H1 (cell line): Measurements from ENCODE around the gene PCDHGB6. TPM values are rescaled to one million over a fixed set of nuclear protein-coding genes. Genes with fewer than 3 reads are reported as not detected.

Experiments used
- CTCF ChIA-PET: fragments of 300-600 bp; sonication (Branson Sonifier 250); formaldehyde crosslinking; loops from one replicate; lab custom pipeline; 2021; ENCODE audit not compliant: partially characterized antibody; lab: Charles Lee
- POLR2A ChIA-PET: fragments of 300-600 bp; sonication (Branson Sonifier 250); formaldehyde crosslinking; loops from one replicate; lab custom pipeline; 2021; ENCODE audit warnings: inconsistent platforms; ENCODE audit not compliant: partially characterized antibody; lab: Charles Lee
- DNase-seq, 2 experiments: peaks; one replicate each; pipeline versions ENCODE4 v3.0.0 to v3.0.0-alpha.2; 2010 to 2022; ENCODE audit warnings: low spot score in 2 of 2, low read depth in 1 of 2, mixed read lengths in 1 of 2
- FAIRE-seq: peaks from 2 replicates; lab custom pipeline; 2011; peaks lifted over from hg19 to GRCh38; lab: Jason Lieb, UNC
- H2AFZ ChIP-seq: 2 replicates; pipeline ENCODE4 v1.8.1; 2012; ENCODE audit warnings: low read length, inconsistent platforms
- H2AK5ac ChIP-seq: 2 replicates; pipeline ENCODE4 v1.6.1; 2013; ENCODE audit warnings: low read depth, low read length
- H2BK120ac ChIP-seq: replicated peaks from 2 replicates; pipeline ENCODE3; 2013; ENCODE audit warnings: low read depth, low read length, inconsistent platforms
- H2BK12ac ChIP-seq: 2 replicates; pipeline ENCODE4 v1.6.1; 2013; ENCODE audit warnings: low read depth, low read length
- H2BK15ac ChIP-seq: 2 replicates; pipeline ENCODE4 v1.6.1; 2013; ENCODE audit warnings: low read length
- H2BK20ac ChIP-seq: 2 replicates; pipeline ENCODE4 v1.6.1; 2013; ENCODE audit warnings: low read length
- H2BK5ac ChIP-seq: 2 replicates; pipeline ENCODE4 v1.6.1; 2013; ENCODE audit warnings: low read depth, low read length
- H3K14ac ChIP-seq: 2 replicates; pipeline ENCODE4 v1.6.1; 2013; ENCODE audit warnings: inconsistent platforms; ENCODE audit not compliant: insufficient read length
- H3K18ac ChIP-seq: 2 replicates; pipeline ENCODE4 v1.6.1; 2013; ENCODE audit warnings: low read length; ENCODE audit errors: extremely low read depth
- H3K23ac ChIP-seq: 2 replicates; pipeline ENCODE4 v1.6.1; 2013; ENCODE audit warnings: inconsistent platforms; ENCODE audit not compliant: insufficient read length
- H3K23me2 ChIP-seq: 2 replicates; pipeline ENCODE4 v1.6.1; 2013; ENCODE audit warnings: low read depth, low read length
- H3K27ac ChIP-seq: 2 replicates; pipeline ENCODE4 v1.6.1; 2011; ENCODE audit warnings: low read depth, low read length, inconsistent platforms
- H3K27me3 ChIP-seq, 4 experiments: replicated peaks in 1 of 4; 1 replicate in 1 of 4; 2 replicates in 3 of 4; pipeline versions ENCODE4 v1.6.1 to v1.8.1; 2011 to 2013; ENCODE audit warnings: low read length in 3 of 4, mild to moderate bottlenecking in 3 of 4, inconsistent platforms in 2 of 4, mixed read lengths in 2 of 4, moderate library complexity in 1 of 4; ENCODE audit not compliant: control insufficient read depth in 3 of 4, insufficient read depth in 3 of 4; ENCODE audit errors: extremely low read depth in 1 of 4
- H3K36me3 ChIP-seq, 4 experiments: 2 replicates each; pipeline versions ENCODE4 v1.6.1 to v1.8.1; 2011 to 2013; ENCODE audit warnings: mild to moderate bottlenecking in 4 of 4, low read length in 3 of 4, moderate library complexity in 2 of 4, control low read depth in 1 of 4, inconsistent platforms in 1 of 4; ENCODE audit not compliant: insufficient read depth in 4 of 4, control insufficient read depth in 2 of 4
- H3K4ac ChIP-seq: replicated peaks from 2 replicates; pipeline ENCODE3; 2013; ENCODE audit warnings: low read length, low read depth, mixed read lengths, inconsistent platforms; ENCODE audit not compliant: insufficient read length
- H3K4me1 ChIP-seq, 4 experiments: replicated peaks in 1 of 4; 1 replicate in 1 of 4; 2 replicates in 3 of 4; pipeline versions ENCODE4 v1.6.1 to v1.8.1; 2011 to 2013; ENCODE audit warnings: low read length in 3 of 4, inconsistent platforms in 2 of 4, mixed read lengths in 1 of 4; ENCODE audit not compliant: insufficient read depth in 4 of 4, control insufficient read depth in 3 of 4
- H3K4me2 ChIP-seq, 2 experiments: 2 replicates each; pipeline versions ENCODE4 v1.6.1 to v1.8.1; 2011 to 2013; ENCODE audit warnings: low read depth in 2 of 2, low read length in 2 of 2, control low read depth in 1 of 2, inconsistent platforms in 1 of 2, mild to moderate bottlenecking in 1 of 2; ENCODE audit not compliant: insufficient read depth in 1 of 2
- H3K4me3 ChIP-seq, 4 experiments: fragments of 200-600, 300-600 bp in 1 of 4; sonication (generic), shearing (Covaris generic), sonication (Bioruptor Twin) in 1 of 4; 2 replicates each; pipeline versions ENCODE4 v1.5.1 to v1.8.1; 2011 to 2016; ENCODE audit warnings: low read length in 4 of 4, low read depth in 3 of 4, control low read depth in 2 of 4, inconsistent platforms in 2 of 4, mild to moderate bottlenecking in 2 of 4, mixed read lengths in 1 of 4, moderate library complexity in 1 of 4; ENCODE audit not compliant: insufficient read depth in 2 of 4; ENCODE audit errors: extremely low read depth in 1 of 4
- H3K56ac ChIP-seq: replicated peaks from 2 replicates; pipeline ENCODE3; 2013; ENCODE audit warnings: low read depth, mild to moderate bottlenecking, mixed read lengths, low read length, inconsistent platforms; ENCODE audit not compliant: insufficient read length
- H3K79me1 ChIP-seq: 2 replicates; pipeline ENCODE4 v1.6.1; 2013; ENCODE audit warnings: low read depth, low read length, control low read depth
- H3K79me2 ChIP-seq, 2 experiments: 2 replicates each; pipeline versions ENCODE4 v1.6.1 to v1.8.1; 2012 to 2013; ENCODE audit warnings: low read length in 2 of 2, mild to moderate bottlenecking in 2 of 2, inconsistent platforms in 1 of 2; ENCODE audit not compliant: insufficient read depth in 2 of 2, control insufficient read depth in 1 of 2
- H3K9ac ChIP-seq, 4 experiments: replicated peaks in 1 of 4; 1 replicate in 1 of 4; 2 replicates in 3 of 4; pipeline versions ENCODE4 v1.6.1 to v1.8.1; 2011 to 2013; ENCODE audit warnings: low read depth in 3 of 4, low read length in 3 of 4, control low read depth in 2 of 4, mild to moderate bottlenecking in 2 of 4, moderate library complexity in 2 of 4, inconsistent platforms in 1 of 4; ENCODE audit errors: extremely low read depth in 1 of 4
- H3K9me3 ChIP-seq, 2 experiments: 2 replicates each; pipeline versions ENCODE4 v1.6.1 to v1.8.1; 2012 to 2013; ENCODE audit warnings: mild to moderate bottlenecking in 2 of 2, moderate library complexity in 2 of 2, control low read depth in 1 of 2, inconsistent platforms in 1 of 2, low read depth in 1 of 2, low read length in 1 of 2, mixed read lengths in 1 of 2; ENCODE audit not compliant: insufficient read depth in 2 of 2
- H4K20me1 ChIP-seq, 2 experiments: replicated peaks in 1 of 2; 2 replicates each; pipeline versions ENCODE3 to v1.8.1; 2011 to 2013; ENCODE audit warnings: inconsistent platforms in 2 of 2, low read length in 2 of 2, mild to moderate bottlenecking in 1 of 2; ENCODE audit not compliant: insufficient read depth in 2 of 2, control insufficient read depth in 1 of 2
- H4K5ac ChIP-seq: 2 replicates; pipeline ENCODE4 v1.6.1; 2013; ENCODE audit warnings: low read length, low read depth, mixed read lengths, inconsistent platforms; ENCODE audit not compliant: insufficient read length
- H4K8ac ChIP-seq: 2 replicates; pipeline ENCODE4 v1.8.0; 2013; ENCODE audit warnings: mild to moderate bottlenecking, moderate library complexity, low read length, inconsistent platforms; ENCODE audit not compliant: insufficient read depth; ENCODE audit errors: extremely low read depth
- H4K91ac ChIP-seq: replicated peaks from 2 replicates; pipeline ENCODE3; 2013; ENCODE audit warnings: low read length, mixed read lengths, inconsistent platforms; ENCODE audit not compliant: insufficient read length
- ATF3 ChIP-seq: IDR thresholded peaks from 2 replicates; pipeline ENCODE4 v1.6.1; 2011; ENCODE audit warnings: low read depth, mild to moderate bottlenecking, low read length; ENCODE audit not compliant: insufficient read depth
- CBX5 ChIP-seq: fragments of 300-800, 300-1000 bp; sonication (generic); IDR thresholded peaks from 2 replicates; pipeline ENCODE4 v1.7.1; 2016; ENCODE audit warnings: antibody characterized with exemption, low read length, low read depth
- CBX8 ChIP-seq: fragments of 300-800, 300-1000 bp; sonication (generic); IDR thresholded peaks from 2 replicates; pipeline ENCODE4 v1.7.1; 2016; ENCODE audit warnings: low read depth, low read length, borderline replicate concordance
- CREB1 ChIP-seq: IDR thresholded peaks from 2 replicates; pipeline ENCODE4 v1.6.1; 2012; ENCODE audit warnings: inconsistent platforms
- JUN ChIP-seq: IDR thresholded peaks from 2 replicates; pipeline ENCODE4 v1.6.1; 2011; ENCODE audit warnings: low read depth, mild to moderate bottlenecking, improper control_type of control experiment, low read length
- NRF1 ChIP-seq: IDR thresholded peaks from 2 replicates; pipeline ENCODE4 v1.6.1; 2011; ENCODE audit warnings: mild to moderate bottlenecking, low read depth, low read length, improper control_type of control experiment
- POLR2A ChIP-seq, 2 experiments: IDR thresholded peaks; 1 replicate in 1 of 2; 2 replicates in 1 of 2; pipeline ENCODE4 v1.6.1; 2011; ENCODE audit warnings: low read depth in 2 of 2, low read length in 2 of 2, mild to moderate bottlenecking in 2 of 2; ENCODE audit errors: control extremely low read depth in 1 of 2
- RAD21 ChIP-seq, 2 experiments: IDR thresholded peaks in 1 of 2; conservative IDR thresholded peaks in 1 of 2; 2 replicates each; pipeline ENCODE4 v1.6.1; 2011; ENCODE audit warnings: low read depth in 2 of 2, low read length in 2 of 2, improper control_type of control experiment in 1 of 2, inconsistent platforms in 1 of 2, mild to moderate bottlenecking in 1 of 2, moderate library complexity in 1 of 2
- RFX5 ChIP-seq: IDR thresholded peaks from 2 replicates; pipeline ENCODE4 v1.6.1; 2011; ENCODE audit warnings: low read depth, low read length, improper control_type of control experiment, borderline replicate concordance
- SAP30 ChIP-seq: fragments of 300-600 bp; sonication (generic); IDR thresholded peaks from 2 replicates; pipeline ENCODE4 v1.7.1; 2012; ENCODE audit warnings: low read length, moderate library complexity, mild to moderate bottlenecking, inconsistent platforms; ENCODE audit not compliant: insufficient read depth, insufficient replicate concordance
- TEAD4 ChIP-seq: IDR thresholded peaks from 2 replicates; pipeline ENCODE4 v1.6.1; 2012; ENCODE audit warnings: low read depth, low read length, inconsistent platforms, mixed read lengths
- YY1 ChIP-seq: IDR thresholded peaks from 2 replicates; pipeline ENCODE4 v1.6.1; 2011; ENCODE audit warnings: low read depth, mild to moderate bottlenecking, low read length
- WGBS, 2 experiments: shearing (Covaris generic) in 1 of 2; methylation state at CpG; one replicate each; pipeline versions ENCODE4 v1.1.6 to v1.1.7; 2013 to 2015; ENCODE audit warnings: low lambda C conversion rate in 2 of 2, mixed read lengths in 2 of 2, inconsistent platforms in 1 of 2, low coverage in 1 of 2, missing lambda C conversion rate in 1 of 2; ENCODE audit not compliant: insufficient replicate concordance in 2 of 2, insufficient coverage in 1 of 2, insufficient read length in 1 of 2; ENCODE audit errors: extremely low coverage in 1 of 2, missing lambda C conversion rate in 1 of 2; 5-methylcytosine and 5-hydroxymethylcytosine counted together
- polyA plus RNA-seq, 7 experiments: library from polyadenylated mRNA; depleted of rRNA in 3 of 7; stranded (reverse) in 5 of 7; unstranded in 2 of 7; fragments of >200 nt in 5 of 7; fragments of 200-250 nt in 2 of 7; gene quantifications; 1 replicate in 5 of 7; 2 replicates in 1 of 7; 4 replicates in 1 of 7; pipeline versions ENCODE4 v1.2.1 to v1.2.3, GENCODE V29; 2011 to 2013; ENCODE audit warnings: missing spikeins in 2 of 7, mixed read lengths in 2 of 7
- total RNA-seq: library from RNA; stranded (reverse); fragmentation: NEBNext Ultra II Directional; extraction: Animal tissue kit (Norgen Biotek cat#: 25700); gene quantifications from 2 replicates; pipeline ENCODE4 v1.2.1, GENCODE V29; 2021

The PCDHGB6 gene
- total and polyA plus RNA-seq, 2 of the 8 experiments (the other 6 are each of a cell fraction or from before 2014, with no cell fraction given), result 3.4 to 4.1 TPM

- peaks cover 0 to 12% (median 6%) of the 10 kb centered on the region in 4 experiments; a peak in 4 of 7 replicates for H3K27me3 ChIP-seq
- H3K18ac ChIP-seq, result no peak within 1 kb of the TSS
- H4K5ac ChIP-seq, result peak within 1 kb of the TSS; percentile 74
- no peak within 1 kb of the TSS for H2BK120ac ChIP-seq
- DNase-seq (peak in 1 of 2 experiments; percentile 91), FAIRE-seq (peak; percentile 84)
- H2BK12ac ChIP-seq, result no peak within 1 kb of the TSS
- no peaks in the 10 kb centered on the region; a peak in 1 of 4 replicates for H3K79me2 ChIP-seq
- H3K4me2 ChIP-seq, result peak within 1 kb of the TSS; percentile 35 to 48; a peak in 3 of 4 replicates
- no peaks in the 10 kb centered on the region for H3K79me1 ChIP-seq
- no peaks in the 10 kb centered on the region for H4K20me1 ChIP-seq
- no peak within 1 kb of the TSS; a peak in 1 of 7 replicates for H3K9ac ChIP-seq
- H4K91ac ChIP-seq, result no peak within 1 kb of the TSS
- H4K8ac ChIP-seq, result no peak within 1 kb of the TSS
- peak within 1 kb of the TSS; percentile 15 to 52 (median 32); a peak in 6 of 8 replicates for H3K4me3 ChIP-seq
- no peak within 1 kb of the TSS for H2BK5ac ChIP-seq
- 67% methylated on average over 40 of the region's 42 CpGs; no CpG with 5 or more reads in 1 of the 2 experiments for WGBS, 2 experiments
- no peak within 1 kb of the TSS for H3K14ac ChIP-seq
- ChIA-PET POLR2A (interaction anchor here (1.2 to 2.6 kb wide), 7 partner anchors 12 to 143 kb away, joined by 3 to 14 read pairs (median 7); no protein-coding TSS in a partner anchor), CTCF (interaction anchor here (0.6 to 23.3 kb wide), 53 partner anchors 8 to 335 kb away, joined by 3 to 1236 read pairs (median 5); partner anchors contain the start of genes PCDHB10, PCDHB11, PCDHB14 and PCDHB15)
- no peak within 1 kb of the TSS for H3K27ac ChIP-seq
- H3K4ac ChIP-seq, result no peak within 1 kb of the TSS
- no peak within 1 kb of the TSS for H2BK15ac ChIP-seq
- H2AFZ ChIP-seq, result no peak within 1 kb of the TSS; the same call in 1 of the 2 replicates
- H3K23ac ChIP-seq, result no peak within 1 kb of the TSS
- H3K56ac ChIP-seq, result no peak within 1 kb of the TSS
- no peak within 1 kb of the TSS for H2AK5ac ChIP-seq
- H3K4me1 ChIP-seq, result no peaks in the 10 kb centered on the region; a peak in 1 of 7 replicates
- peaks cover 36 to 39% of the 10 kb centered on the region in 2 experiments for H3K9me3 ChIP-seq
- H3K36me3 ChIP-seq, result peaks cover 0 to 27% (median 3%) of the 10 kb centered on the region in 4 experiments; a peak in 3 of 8 replicates
- H3K23me2 ChIP-seq, result no peaks in the 10 kb centered on the region
- no peak within 1 kb of the TSS for H2BK20ac ChIP-seq
- TF ChIP-seq CBX5 (no peak), POLR2A (IDR thresholded peaks at IDR 0.05; ENCODE audit: control extremely low read depth in 1 of 2, low read depth in 2 of 2, low read length in 2 of 2) (no peak), NRF1 (no peak), SAP30 (no peak), CBX8 (no peak), YY1 (peak; percentile 58; the same call in 1 of the 2 replicates), RFX5 (no peak), RAD21 (IDR thresholded peaks at IDR 0.05 in 1 of 2, conservative IDR thresholded peaks at IDR 0.05 in 1 of 2; ENCODE audit: low read depth in 2 of 2, low read length in 2 of 2) (peak; percentile 88 to 90), TEAD4 (peak; percentile 30; the same call in 1 of the 2 replicates), CREB1 (no peak), ATF3 (no peak), JUN (no peak)
Measured at GRCh38 chr5:141420855-141421488, 13.2 kb downstream of the PCDHGB6 start, which contains the start of gene PCDHGA11. Gene PCDHGA11 (plus strand): TSS chr5:141421051. CDS start chr5:141421228, 177 bp downstream.
